ENCODE results near the gene INO80C. TPM values are rescaled to one million over a fixed set of nuclear protein-coding genes. Genes with fewer than 3 reads are reported as not detected.

INO80C gene
- total RNA-seq, 1 donor from 2014 or later, result 24.6 TPM

GRCh38 chr18:35466815-35467623 is 30.7 kb downstream of the INO80C start:
- no peak overlapping the region for H3K4me2 ChIP-seq (ENCODE audit: low read length)

GRCh38 chr18:35466334-35466733 is 31.4 kb downstream of the INO80C start:
- DNase-seq (ENCODE audit: low read depth) (no peak), FAIRE-seq (no peak)
- no peaks in the 10 kb centered on the region for H3K27me3 ChIP-seq (ENCODE audit: insufficient read depth, low read length)
- no peak overlapping the region for H3K27ac Mint-ChIP-seq (ENCODE audit: unreplicated experiment)
- no peaks in the 10 kb centered on the region for H4K20me1 ChIP-seq (ENCODE audit: insufficient read depth, low read length)
- H3K9me3 Mint-ChIP-seq (ENCODE audit: unreplicated experiment), result no peaks in the 10 kb centered on the region
- no peak for TF ChIP-seq CTCF (IDR thresholded peaks at IDR 0.05; ENCODE audit: insufficient read depth, low read depth, low read length)
- TF ChIP-seq EZH2 (IDR thresholded peaks at IDR 0.05; ENCODE audit: insufficient read depth, low read length), result no peak
- H3K27me3 Mint-ChIP-seq (ENCODE audit: low read depth, unreplicated experiment), result no peaks in the 10 kb centered on the region
- no peak overlapping the region for H3K9ac ChIP-seq (ENCODE audit: low read length)
- no peaks in the 10 kb centered on the region for H3K36me3 ChIP-seq (ENCODE audit: insufficient read depth, low read length)
- peaks cover 8% of the 10 kb centered on the region for H3K36me3 Mint-ChIP-seq (ENCODE audit: low read depth, unreplicated experiment)
- H3K9me3 ChIP-seq (ENCODE audit: insufficient read depth, low read depth, low read length), result no peaks in the 10 kb centered on the region
- H3K79me2 ChIP-seq (ENCODE audit: insufficient read depth, low read length), result peaks cover 3% of the 10 kb centered on the region
- H3K27ac ChIP-seq (ENCODE audit: low read depth, low read length), result no peak overlapping the region
- no peak overlapping the region for H3K4me3 Mint-ChIP-seq (ENCODE audit: unreplicated experiment)
- H3K4me3 ChIP-seq (ENCODE audit: insufficient read depth, low read depth, low read length), result no peak overlapping the region
- H3K4me1 ChIP-seq (ENCODE audit: insufficient read depth, low read length), result peaks cover 5% of the 10 kb centered on the region
- no peak overlapping the region for H3K4me2 ChIP-seq (ENCODE audit: low read length)
- no peak overlapping the region for H2AFZ ChIP-seq (ENCODE audit: low read depth, low read length)
- H3K4me1 Mint-ChIP-seq (ENCODE audit: low read depth, unreplicated experiment), result peaks cover 2% of the 10 kb centered on the region

More at GRCh38 chr18:35466815-35467623, 30.7 kb downstream of the INO80C start:
- H3K27me3 Mint-ChIP-seq (ENCODE audit: low read depth, unreplicated experiment), result no peaks in the 10 kb centered on the region
- peaks cover 8% of the 10 kb centered on the region for H3K36me3 Mint-ChIP-seq (ENCODE audit: low read depth, unreplicated experiment)
- DNase-seq (ENCODE audit: low read depth), result no peak
- no peak overlapping the region for H3K4me3 Mint-ChIP-seq (ENCODE audit: unreplicated experiment)
- peaks cover 3% of the 10 kb centered on the region for H3K79me2 ChIP-seq (ENCODE audit: insufficient read depth, low read length)
- H2AFZ ChIP-seq (ENCODE audit: low read depth, low read length), result no peak overlapping the region
- no peaks in the 10 kb centered on the region for H3K36me3 ChIP-seq (ENCODE audit: insufficient read depth, low read length)
- peaks cover 2% of the 10 kb centered on the region for H3K4me1 Mint-ChIP-seq (ENCODE audit: low read depth, unreplicated experiment)
- no peak overlapping the region for H3K27ac ChIP-seq (ENCODE audit: low read depth, low read length)
- H3K27ac Mint-ChIP-seq (ENCODE audit: unreplicated experiment), result no peak overlapping the region
- no peaks in the 10 kb centered on the region for H3K27me3 ChIP-seq (ENCODE audit: insufficient read depth, low read length)
- H3K9me3 ChIP-seq (ENCODE audit: insufficient read depth, low read depth, low read length), result no peaks in the 10 kb centered on the region
- H3K4me3 ChIP-seq (ENCODE audit: insufficient read depth, low read depth, low read length), result no peak overlapping the region
- H3K9me3 Mint-ChIP-seq (ENCODE audit: unreplicated experiment), result no peaks in the 10 kb centered on the region
- TF ChIP-seq CTCF (IDR thresholded peaks at IDR 0.05; ENCODE audit: insufficient read depth, low read depth, low read length) (no peak), EZH2 (IDR thresholded peaks at IDR 0.05; ENCODE audit: insufficient read depth, low read length) (no peak)
- no peaks in the 10 kb centered on the region for H4K20me1 ChIP-seq (ENCODE audit: insufficient read depth, low read length)
- no peak overlapping the region for H3K9ac ChIP-seq (ENCODE audit: low read length)
- no peak for FAIRE-seq
- H3K4me1 ChIP-seq (ENCODE audit: insufficient read depth, low read length), result peaks cover 4% of the 10 kb centered on the region

- DNase-seq (ENCODE audit: low read depth), result no peak
- Mint-ChIP-seq H3K27me3 (ENCODE audit: low read depth, unreplicated experiment) (no peaks in the 10 kb centered on the region), H3K9me3 (ENCODE audit: unreplicated experiment) (no peaks in the 10 kb centered on the region), H3K27ac (ENCODE audit: unreplicated experiment) (no peak overlapping the region), H3K4me3 (ENCODE audit: unreplicated experiment) (no peak overlapping the region), H3K36me3 (ENCODE audit: low read depth, unreplicated experiment) (peaks cover 8% of the 10 kb centered on the region), H3K4me1 (ENCODE audit: low read depth, unreplicated experiment) (peaks cover 2% of the 10 kb centered on the region)
- H3K4me3 ChIP-seq (ENCODE audit: insufficient read depth, low read depth, low read length), result no peak overlapping the region
- H3K4me1 ChIP-seq (ENCODE audit: insufficient read depth, low read length), result peaks cover 15% of the 10 kb centered on the region
- FAIRE-seq, result no peak
- no peak overlapping the region for H2AFZ ChIP-seq (ENCODE audit: low read depth, low read length)
- no peaks in the 10 kb centered on the region for H3K79me2 ChIP-seq (ENCODE audit: insufficient read depth, low read length)
- TF ChIP-seq CTCF (IDR thresholded peaks at IDR 0.05; ENCODE audit: insufficient read depth, low read depth, low read length), result no peak
- TF ChIP-seq EZH2 (IDR thresholded peaks at IDR 0.05; ENCODE audit: insufficient read depth, low read length), result no peak
- H3K9ac ChIP-seq (ENCODE audit: low read length), result no peak overlapping the region
- H3K27ac ChIP-seq (ENCODE audit: low read depth, low read length), result no peak overlapping the region
- no peaks in the 10 kb centered on the region for H3K36me3 ChIP-seq (ENCODE audit: insufficient read depth, low read length)
- H3K9me3 ChIP-seq (ENCODE audit: insufficient read depth, low read depth, low read length), result no peaks in the 10 kb centered on the region
- no peak overlapping the region for H3K4me2 ChIP-seq (ENCODE audit: low read length)
- no peaks in the 10 kb centered on the region for H3K27me3 ChIP-seq (ENCODE audit: insufficient read depth, low read length)
- no peaks in the 10 kb centered on the region for H4K20me1 ChIP-seq (ENCODE audit: insufficient read depth, low read length)
Observed at GRCh38 chr18:35465329-35465728, 32.4 kb downstream of the INO80C start.

Data from astrocyte (in vitro differentiated cells and primary cell).